HEK293 (cell line): Measurements from ENCODE around the gene F5.

ENCODE experiments used
- EGR2 ChIP-seq: fragments of 450-650 bp; formaldehyde crosslinking; IDR thresholded peaks from 2 replicates; pipeline ENCODE4 v1.5.1; 2016; ENCODE audit warnings: low read depth, missing biosample characterization, missing genetic modification characterization
- FEZF1 ChIP-seq: fragments of 450-650 bp; formaldehyde crosslinking; IDR thresholded peaks from 2 replicates; pipeline ENCODE4 v1.5.1; 2016; ENCODE audit warnings: missing biosample characterization, missing genetic modification characterization
- SALL2 ChIP-seq: fragments of 450-650 bp; formaldehyde crosslinking; IDR thresholded peaks from 2 replicates; pipeline ENCODE4 v1.5.0; 2017; ENCODE audit warnings: missing biosample characterization, mild to moderate bottlenecking, missing genetic modification characterization, borderline replicate concordance
- TCF7L2 ChIP-seq: IDR thresholded peaks from 2 replicates; pipeline ENCODE4 v1.6.1; 2011; ENCODE audit warnings: low read depth, mild to moderate bottlenecking, inconsistent platforms, low read length, moderate library complexity, borderline replicate concordance
- ZNF175 ChIP-seq: fragments of 450-650 bp; formaldehyde crosslinking; IDR thresholded peaks from 2 replicates; pipeline ENCODE4 v1.5.1; 2016; ENCODE audit warnings: missing biosample characterization, missing genetic modification characterization
- ZNF302 ChIP-seq: fragments of 450-650 bp; formaldehyde crosslinking; IDR thresholded peaks from 2 replicates; pipeline ENCODE4 v1.5.1; 2016; ENCODE audit warnings: missing biosample characterization, missing genetic modification characterization, low read depth
- ZNF354C ChIP-seq: fragments of 450-650 bp; formaldehyde crosslinking; IDR thresholded peaks from 2 replicates; pipeline ENCODE4 v1.5.1; 2016; ENCODE audit warnings: missing biosample characterization, missing genetic modification characterization, low read depth, borderline replicate concordance
- ZNF670 ChIP-seq: fragments of 450-650 bp; formaldehyde crosslinking; IDR thresholded peaks from 2 replicates; pipeline ENCODE4 v1.5.1; 2016; ENCODE audit warnings: missing biosample characterization, missing genetic modification characterization, low read depth
- ZSCAN16 ChIP-seq: fragments of 450-650 bp; formaldehyde crosslinking; IDR thresholded peaks from 2 replicates; pipeline ENCODE4 v1.5.1; 2016; ENCODE audit warnings: missing biosample characterization, missing genetic modification characterization
- TF ChIP-seq, protein P1 (sequence below): fragments of 450-650 bp; formaldehyde crosslinking; IDR thresholded peaks from 2 replicates; pipeline ENCODE4 v1.5.1; 2016; ENCODE audit warnings: missing biosample characterization, missing genetic modification characterization
- TF ChIP-seq, protein P2 (sequence below): fragments of 450-650 bp; formaldehyde crosslinking; IDR thresholded peaks from 2 replicates; pipeline ENCODE4 v1.5.1; 2017; ENCODE audit warnings: missing biosample characterization, missing genetic modification characterization
- TF ChIP-seq, protein P3 (sequence below): fragments of 450-650 bp; formaldehyde crosslinking; IDR thresholded peaks from 2 replicates; pipeline ENCODE4 v1.5.1; 2016; ENCODE audit warnings: missing biosample characterization, missing genetic modification characterization
- TF ChIP-seq, protein P4 (sequence below): fragments of 450-650 bp; formaldehyde crosslinking; IDR thresholded peaks from 2 replicates; pipeline ENCODE4 v1.5.1; 2016; ENCODE audit warnings: missing biosample characterization, missing genetic modification characterization

DNA sequence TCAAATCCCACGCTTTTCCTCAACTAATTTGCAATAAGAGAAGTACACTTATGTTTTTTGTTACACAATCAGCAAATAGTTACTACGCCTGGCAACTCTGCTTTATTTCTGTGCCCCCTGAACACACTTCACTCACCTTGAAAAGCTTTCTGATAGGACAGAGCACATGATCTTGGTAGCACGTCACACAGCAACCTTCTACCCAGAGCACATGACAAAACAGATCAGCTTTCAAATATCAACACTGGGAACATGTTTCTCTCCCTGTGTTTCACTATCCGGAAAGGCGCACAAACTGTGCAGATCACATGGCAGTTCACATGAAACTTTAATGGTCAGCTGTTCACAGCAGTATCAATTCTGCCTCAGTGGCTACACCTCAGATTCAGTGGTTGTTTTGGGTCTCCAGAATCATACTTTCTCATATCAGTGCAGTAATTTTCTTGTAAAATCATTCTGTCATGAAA lies 102.7 kb downstream of the F5 start:
- TF ChIP-seq ZNF175 (tag by site-specific recombination) = no peak
- no peak for TF ChIP-seq ZNF354C (tag by site-specific recombination)
- TF ChIP-seq, protein P1, sequence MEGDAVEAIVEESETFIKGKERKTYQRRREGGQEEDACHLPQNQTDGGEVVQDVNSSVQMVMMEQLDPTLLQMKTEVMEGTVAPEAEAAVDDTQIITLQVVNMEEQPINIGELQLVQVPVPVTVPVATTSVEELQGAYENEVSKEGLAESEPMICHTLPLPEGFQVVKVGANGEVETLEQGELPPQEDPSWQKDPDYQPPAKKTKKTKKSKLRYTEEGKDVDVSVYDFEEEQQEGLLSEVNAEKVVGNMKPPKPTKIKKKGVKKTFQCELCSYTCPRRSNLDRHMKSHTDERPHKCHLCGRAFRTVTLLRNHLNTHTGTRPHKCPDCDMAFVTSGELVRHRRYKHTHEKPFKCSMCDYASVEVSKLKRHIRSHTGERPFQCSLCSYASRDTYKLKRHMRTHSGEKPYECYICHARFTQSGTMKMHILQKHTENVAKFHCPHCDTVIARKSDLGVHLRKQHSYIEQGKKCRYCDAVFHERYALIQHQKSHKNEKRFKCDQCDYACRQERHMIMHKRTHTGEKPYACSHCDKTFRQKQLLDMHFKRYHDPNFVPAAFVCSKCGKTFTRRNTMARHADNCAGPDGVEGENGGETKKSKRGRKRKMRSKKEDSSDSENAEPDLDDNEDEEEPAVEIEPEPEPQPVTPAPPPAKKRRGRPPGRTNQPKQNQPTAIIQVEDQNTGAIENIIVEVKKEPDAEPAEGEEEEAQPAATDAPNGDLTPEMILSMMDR = no peak
- no peak for TF ChIP-seq ZNF302 (tag by site-specific recombination)
- TF ChIP-seq, protein P2, sequence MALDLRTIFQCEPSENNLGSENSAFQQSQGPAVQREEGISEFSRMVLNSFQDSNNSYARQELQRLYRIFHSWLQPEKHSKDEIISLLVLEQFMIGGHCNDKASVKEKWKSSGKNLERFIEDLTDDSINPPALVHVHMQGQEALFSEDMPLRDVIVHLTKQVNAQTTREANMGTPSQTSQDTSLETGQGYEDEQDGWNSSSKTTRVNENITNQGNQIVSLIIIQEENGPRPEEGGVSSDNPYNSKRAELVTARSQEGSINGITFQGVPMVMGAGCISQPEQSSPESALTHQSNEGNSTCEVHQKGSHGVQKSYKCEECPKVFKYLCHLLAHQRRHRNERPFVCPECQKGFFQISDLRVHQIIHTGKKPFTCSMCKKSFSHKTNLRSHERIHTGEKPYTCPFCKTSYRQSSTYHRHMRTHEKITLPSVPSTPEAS = no peak
- no peak for TF ChIP-seq ZNF670 (tag by site-specific recombination)
- TF ChIP-seq TCF7L2 = no peak
- TF ChIP-seq, protein P3, sequence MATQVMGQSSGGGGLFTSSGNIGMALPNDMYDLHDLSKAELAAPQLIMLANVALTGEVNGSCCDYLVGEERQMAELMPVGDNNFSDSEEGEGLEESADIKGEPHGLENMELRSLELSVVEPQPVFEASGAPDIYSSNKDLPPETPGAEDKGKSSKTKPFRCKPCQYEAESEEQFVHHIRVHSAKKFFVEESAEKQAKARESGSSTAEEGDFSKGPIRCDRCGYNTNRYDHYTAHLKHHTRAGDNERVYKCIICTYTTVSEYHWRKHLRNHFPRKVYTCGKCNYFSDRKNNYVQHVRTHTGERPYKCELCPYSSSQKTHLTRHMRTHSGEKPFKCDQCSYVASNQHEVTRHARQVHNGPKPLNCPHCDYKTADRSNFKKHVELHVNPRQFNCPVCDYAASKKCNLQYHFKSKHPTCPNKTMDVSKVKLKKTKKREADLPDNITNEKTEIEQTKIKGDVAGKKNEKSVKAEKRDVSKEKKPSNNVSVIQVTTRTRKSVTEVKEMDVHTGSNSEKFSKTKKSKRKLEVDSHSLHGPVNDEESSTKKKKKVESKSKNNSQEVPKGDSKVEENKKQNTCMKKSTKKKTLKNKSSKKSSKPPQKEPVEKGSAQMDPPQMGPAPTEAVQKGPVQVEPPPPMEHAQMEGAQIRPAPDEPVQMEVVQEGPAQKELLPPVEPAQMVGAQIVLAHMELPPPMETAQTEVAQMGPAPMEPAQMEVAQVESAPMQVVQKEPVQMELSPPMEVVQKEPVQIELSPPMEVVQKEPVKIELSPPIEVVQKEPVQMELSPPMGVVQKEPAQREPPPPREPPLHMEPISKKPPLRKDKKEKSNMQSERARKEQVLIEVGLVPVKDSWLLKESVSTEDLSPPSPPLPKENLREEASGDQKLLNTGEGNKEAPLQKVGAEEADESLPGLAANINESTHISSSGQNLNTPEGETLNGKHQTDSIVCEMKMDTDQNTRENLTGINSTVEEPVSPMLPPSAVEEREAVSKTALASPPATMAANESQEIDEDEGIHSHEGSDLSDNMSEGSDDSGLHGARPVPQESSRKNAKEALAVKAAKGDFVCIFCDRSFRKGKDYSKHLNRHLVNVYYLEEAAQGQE = no peak
- no peak for TF ChIP-seq EGR2 (tag by site-specific recombination)
- TF ChIP-seq FEZF1 (tag by site-specific recombination) = no peak
- no peak for TF ChIP-seq SALL2 (tag by site-specific recombination)
- TF ChIP-seq, protein P4, sequence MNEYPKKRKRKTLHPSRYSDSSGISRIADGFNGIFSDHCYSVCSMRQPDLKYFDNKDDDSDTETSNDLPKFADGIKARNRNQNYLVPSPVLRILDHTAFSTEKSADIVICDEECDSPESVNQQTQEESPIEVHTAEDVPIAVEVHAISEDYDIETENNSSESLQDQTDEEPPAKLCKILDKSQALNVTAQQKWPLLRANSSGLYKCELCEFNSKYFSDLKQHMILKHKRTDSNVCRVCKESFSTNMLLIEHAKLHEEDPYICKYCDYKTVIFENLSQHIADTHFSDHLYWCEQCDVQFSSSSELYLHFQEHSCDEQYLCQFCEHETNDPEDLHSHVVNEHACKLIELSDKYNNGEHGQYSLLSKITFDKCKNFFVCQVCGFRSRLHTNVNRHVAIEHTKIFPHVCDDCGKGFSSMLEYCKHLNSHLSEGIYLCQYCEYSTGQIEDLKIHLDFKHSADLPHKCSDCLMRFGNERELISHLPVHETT (tag by site-specific recombination) = 0 out of 2 replicates have a peak, but pooled peaks have one; percentile 32
- no peak for TF ChIP-seq ZSCAN16 (tag by site-specific recombination)
